Kidney capillary endothelial cell (primary cell): ENCODE data around the gene ATP5PB.
A peak's percentile ranks its signal among the peaks of the same experiment; 100 is the strongest.

Experiments used
- DNase-seq: peaks from one replicate; pipeline ENCODE4 v3.0.0-alpha.2; 2018; ENCODE audit warnings: low spot score

ATP5PB gene

DNA sequence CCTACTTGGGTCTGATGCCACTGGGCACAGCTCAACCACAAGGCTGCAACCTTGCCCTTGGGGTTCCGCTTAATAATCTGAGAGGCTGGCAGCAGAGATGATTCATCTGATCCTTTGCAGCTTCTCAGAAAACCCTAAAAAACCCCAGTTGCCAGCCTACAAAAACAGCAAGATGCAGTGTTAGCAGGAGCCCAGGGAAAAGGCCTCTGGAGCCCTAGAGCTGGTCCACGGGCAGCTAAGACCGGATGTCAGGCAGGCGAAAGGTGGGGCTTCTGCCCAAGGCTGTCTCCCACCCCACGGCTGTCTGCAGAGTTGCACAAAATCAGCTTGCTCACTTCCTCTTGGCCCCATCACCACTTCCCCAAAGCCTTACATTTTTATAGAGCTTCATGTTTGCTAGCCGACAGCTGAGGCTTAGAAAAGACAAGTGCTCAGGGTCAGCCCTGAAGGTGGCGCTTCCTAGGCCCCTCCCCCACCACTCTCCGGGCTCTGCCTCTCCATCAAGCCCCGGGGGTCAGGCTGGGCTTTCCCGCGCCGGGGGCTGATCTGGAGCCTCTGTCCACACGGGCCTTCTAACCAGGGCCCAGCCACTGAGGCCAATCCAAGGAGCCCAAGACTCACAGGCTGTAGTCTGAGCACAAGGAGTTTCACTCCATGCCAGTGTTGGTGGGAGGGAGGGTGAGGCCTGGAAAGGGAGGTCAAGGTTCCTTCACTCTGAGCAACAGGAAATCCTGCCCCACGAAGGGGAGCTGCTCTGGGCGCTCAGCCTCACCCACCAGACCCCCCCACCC, 58.3 kb downstream of the ATP5PB start:
- peak; percentile 99 for DNase-seq

DNA sequence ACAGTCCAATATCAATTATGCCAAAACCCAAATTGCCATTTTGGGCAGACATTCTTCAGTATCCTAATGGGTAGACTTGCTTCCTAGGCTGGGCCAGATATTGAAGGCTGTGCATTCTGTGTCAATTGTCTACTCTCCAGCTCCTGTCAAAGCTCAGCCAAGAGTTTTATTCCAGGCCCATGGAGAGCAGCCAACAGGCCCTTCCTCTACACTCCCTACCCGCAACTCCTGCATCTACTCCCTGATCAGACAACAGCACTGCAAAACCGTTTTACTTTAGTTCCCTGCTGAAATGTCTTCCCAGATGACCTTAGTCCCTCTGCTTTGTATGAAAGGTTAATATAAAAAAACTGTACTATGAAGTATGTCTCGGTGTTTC, 60.7 kb downstream of the ATP5PB start:
- DNase-seq = no peak

DNA sequence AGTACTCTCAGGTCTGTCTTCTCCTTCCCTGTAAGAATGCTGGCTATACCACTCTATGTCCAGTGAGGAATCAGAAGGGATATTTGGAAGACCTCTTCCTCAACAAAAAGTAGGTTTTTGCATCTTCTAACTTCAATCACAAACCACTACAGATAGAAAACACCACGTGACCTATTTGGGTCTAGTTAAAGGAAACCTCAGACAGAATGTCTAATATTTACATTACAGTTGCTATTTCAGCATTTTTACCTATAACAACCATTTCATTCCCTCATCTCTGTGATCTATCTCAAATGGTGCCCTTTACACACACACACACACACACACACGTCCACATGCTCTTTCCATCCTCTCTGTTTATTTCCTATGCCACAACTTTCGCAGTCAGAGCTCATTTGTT, 62.1 kb downstream of the ATP5PB start:
- DNase-seq = no peak
